Astrocyte (in vitro differentiated cells and primary cell): ENCODE measurements around the gene KLHL11.

Experiments
- CTCF ChIP-seq: IDR thresholded peaks from 2 replicates; pipeline ENCODE4 v1.5.1; 2011; ENCODE audit warnings: low read depth, mild to moderate bottlenecking, inconsistent platforms, low read length, moderate library complexity; ENCODE audit not compliant: insufficient read depth
- EZH2 ChIP-seq: IDR thresholded peaks from 2 replicates; pipeline ENCODE4 v1.6.1; 2012; ENCODE audit warnings: mild to moderate bottlenecking, low read length, inconsistent platforms; ENCODE audit not compliant: insufficient read depth

- TF ChIP-seq EZH2 (no peak), CTCF (no peak)
These were observed 5.4 kb upstream of the KLHL11 start for GRCh38 chr17:41870627-41871026.
